Right cardiac atrium (tissue), 5 donors: ENCODE data around the gene DDRGK1. TPM values are rescaled to one million over a fixed set of nuclear protein-coding genes. Genes with fewer than 3 reads are reported as not detected.
A peak's percentile ranks its signal among the peaks of the same experiment; 100 is the strongest.

ENCODE experiments used
- ATAC-seq, 2 donors: fragments of 200-7000 bp; cut with Tn5 transposase; one replicate each; pipeline versions ENCODE4 v1.8.0 to v1.9.1; 2020; ENCODE audit warnings: moderate library complexity in 2 of 2, mild to moderate bottlenecking in 1 of 2
- DNase-seq, 3 donors: peaks; one replicate each; pipeline ENCODE4 v3.0.0-alpha.2; 2020
- H3K27ac ChIP-seq: one replicate; pipeline ENCODE4 v1.5.1; 2013; ENCODE audit warnings: mild to moderate bottlenecking, low read length, control low read depth, moderate library complexity
- H3K27me3 ChIP-seq: one replicate; pipeline ENCODE4 v1.6.1; 2013; ENCODE audit not compliant: control insufficient read depth, insufficient read depth
- H3K4me1 ChIP-seq: one replicate; pipeline ENCODE4 v1.6.1; 2013; ENCODE audit warnings: low read length; ENCODE audit not compliant: control insufficient read depth, insufficient read depth
- H3K4me3 ChIP-seq: one replicate; pipeline ENCODE4 v1.5.1; 2013; ENCODE audit warnings: low read length, control low read depth
- H3K9me3 ChIP-seq: one replicate; pipeline ENCODE4 v1.6.1; 2013; ENCODE audit warnings: low read length; ENCODE audit not compliant: control insufficient read depth
- WGBS: extraction: QIAGEN DNeasy Blood & Tissue Kit; methylation state at CpG from one replicate; pipeline ENCODE4 v1.1.7; 2013; 5-methylcytosine and 5-hydroxymethylcytosine counted together
- intact Hi-C, 4 donors: fragments of 100-400 bp; cut with DNase I; formaldehyde crosslinking; loops; one replicate each; pipeline versions ENCODE4 v1.11.0 to v1.14.0; 2022 to 2023
- polyA plus RNA-seq: library from polyadenylated mRNA; stranded (reverse); fragments of 200-250 nt; gene quantifications from one replicate; pipeline ENCODE4 v1.2.3, GENCODE V29; 2013
- total RNA-seq, 4 donors: library from RNA; stranded (reverse); fragmentation: NEBNext Ultra II Directional; extraction: Animal tissue kit (Norgen Biotek cat#: 25700); gene quantifications; one replicate each; pipeline ENCODE4 v1.2.1, GENCODE V29; 2021
- donor health status: healthy with polysubstance abuse.
- donor health status: DM: no; HTN: yes; CAD: no.
- donor health status: DM: no; HTN: no; CAD: no.
- donor health status: DM: no; HTN: yes; CAD: no; lungs with severe emphysema.
- donor health status: DM: yes; HTN: yes; CAD: no.

DDRGK1 gene
- total and polyA plus RNA-seq, 5 donors, result 37.4 to 40.6 (median 38.5) TPM

GRCh38 chr20:3166913-3167342 is 37.6 kb downstream of the DDRGK1 start:
- Histone ChIP-seq H3K9me3 (no peaks in the 10 kb centered on the region), H3K4me1 (no peaks in the 10 kb centered on the region), H3K4me3 (no peak overlapping the region), H3K27me3 (no peaks in the 10 kb centered on the region), H3K27ac (no peak overlapping the region)
- WGBS, result 97% methylated on average over 16 of the region's 16 CpGs
- no peak for ATAC-seq
- DNase-seq, result peak in 1 of 3 donors; percentile 48
- intact Hi-C loops, result no loop called here

GRCh38 chr20:3166338-3166912 is 38.1 kb downstream of the DDRGK1 start:
- intact Hi-C loops, result no loop called here
- H3K4me1 ChIP-seq, result no peaks in the 10 kb centered on the region
- no peak overlapping the region for H3K4me3 ChIP-seq
- H3K27ac ChIP-seq, result no peak overlapping the region
- 91% methylated on average over 13 of the region's 13 CpGs for WGBS
- ATAC-seq (no peak), DNase-seq (no peak)
- no peaks in the 10 kb centered on the region for H3K27me3 ChIP-seq
- no peaks in the 10 kb centered on the region for H3K9me3 ChIP-seq

GRCh38 chr20:3165473-3166337 is 38.8 kb downstream of the DDRGK1 start:
- Histone ChIP-seq H3K27me3 (no peaks in the 10 kb centered on the region), H3K9me3 (no peaks in the 10 kb centered on the region), H3K4me1 (no peaks in the 10 kb centered on the region), H3K4me3 (no peak overlapping the region), H3K27ac (no peak overlapping the region)
- peak; percentile 9 to 34 for ATAC-seq
- DNase-seq, result peak; percentile 63 to 91 (median 87)
- intact Hi-C loops, result no loop called here
- WGBS, result 58% methylated on average over 45 of the region's 45 CpGs

- no peak overlapping the region for H3K27ac ChIP-seq
- no peak overlapping the region for H3K4me3 ChIP-seq
- ATAC-seq (no peak), DNase-seq (peak in 1 of 3 donors; percentile 58)
- WGBS, result 76% methylated on average over 41 of the region's 41 CpGs
- intact Hi-C loops, result no loop called here
- no peaks in the 10 kb centered on the region for H3K27me3 ChIP-seq
- H3K9me3 ChIP-seq, result no peaks in the 10 kb centered on the region
- no peaks in the 10 kb centered on the region for H3K4me1 ChIP-seq
Measured at GRCh38 chr20:3164763-3165410, 39.6 kb downstream of the DDRGK1 start.

- 90% methylated on average over 32 of the region's 32 CpGs for WGBS
- DNase-seq, result peak in 1 of 3 donors; percentile 25
Measured at GRCh38 chr20:3164043-3164762, 40.3 kb downstream of the DDRGK1 start.

GRCh38 chr20:3163099-3164042 is 41.1 kb downstream of the DDRGK1 start:
- no peaks in the 10 kb centered on the region for H3K27me3 ChIP-seq
- no peak overlapping the region for H3K4me3 ChIP-seq
- ATAC-seq (no peak), DNase-seq (peak in 1 of 3 donors; percentile 38)
- no peak overlapping the region for H3K27ac ChIP-seq
- WGBS, result 90% methylated on average over 14 of the region's 14 CpGs
- intact Hi-C loops, result no loop called here
- no peaks in the 10 kb centered on the region for H3K9me3 ChIP-seq
- peaks cover 2% of the 10 kb centered on the region for H3K4me1 ChIP-seq

More at GRCh38 chr20:3164043-3164762, 40.3 kb downstream of the DDRGK1 start:
- no peaks in the 10 kb centered on the region for H3K9me3 ChIP-seq
- H3K27ac ChIP-seq, result no peak overlapping the region
- H3K4me1 ChIP-seq, result no peaks in the 10 kb centered on the region
- ATAC-seq, result no peak
- H3K27me3 ChIP-seq, result no peaks in the 10 kb centered on the region
- H3K4me3 ChIP-seq, result no peak overlapping the region
- intact Hi-C loops, result no loop called here

- no peak overlapping the region for H3K27ac ChIP-seq
- no peak for DNase-seq
- H3K4me1 ChIP-seq, result peaks cover 5% of the 10 kb centered on the region
- no peak overlapping the region for H3K4me3 ChIP-seq
- H3K27me3 ChIP-seq, result no peaks in the 10 kb centered on the region
- ATAC-seq, result no peak
- 56% methylated on average over 11 of the region's 11 CpGs for WGBS
- H3K9me3 ChIP-seq, result no peaks in the 10 kb centered on the region
- intact Hi-C loops, result no loop called here
Measured at GRCh38 chr20:3162080-3162611, 42.3 kb downstream of the DDRGK1 start.

- no peak overlapping the region for H3K4me3 ChIP-seq
- WGBS, result 72% methylated on average over 5 of the region's 5 CpGs
- intact Hi-C loops, result no loop called here
Measured at GRCh38 chr20:3161316-3162079, 43.0 kb downstream of the DDRGK1 start.

GRCh38 chr20:3160418-3160817 is 44.1 kb downstream of the DDRGK1 start:
- Histone ChIP-seq H3K9me3 (no peaks in the 10 kb centered on the region), H3K4me3 (peak overlapping the region; percentile 95), H3K4me1 (peaks cover 5% of the 10 kb centered on the region), H3K27me3 (no peaks in the 10 kb centered on the region), H3K27ac (no peak overlapping the region)
- ATAC-seq, result no peak
- DNase-seq, result no peak
- WGBS, result 95% methylated on average over 6 of the region's 6 CpGs
- intact Hi-C loops, result no loop called here

More at GRCh38 chr20:3161316-3162079, 43.0 kb downstream of the DDRGK1 start:
- no peaks in the 10 kb centered on the region for H3K9me3 ChIP-seq
- no peaks in the 10 kb centered on the region for H3K27me3 ChIP-seq
- ATAC-seq (no peak), DNase-seq (no peak)
- peaks cover 5% of the 10 kb centered on the region for H3K4me1 ChIP-seq
- H3K27ac ChIP-seq, result no peak overlapping the region
